Activated naive CD4-positive, alpha-beta T cell treated with anti-CD3 and anti-CD28 coated beads, Interleukin-2, amount 50 U/mL, for 24 hours (primary cell): ENCODE results near the gene ZNF181.

Experiments used
- H3K27ac Mint-ChIP-seq: one replicate; pipeline ENCODE4 v1.8.0; 2021; ENCODE audit warnings: mild to moderate bottlenecking, mixed read lengths
- H3K27me3 Mint-ChIP-seq: one replicate; pipeline ENCODE4 v1.8.0; 2021; ENCODE audit warnings: mixed read lengths
- H3K36me3 Mint-ChIP-seq: one replicate; pipeline ENCODE4 v1.8.0; 2021; ENCODE audit warnings: mixed read lengths
- H3K4me1 Mint-ChIP-seq: one replicate; pipeline ENCODE4 v1.8.0; 2021; ENCODE audit warnings: mixed read lengths
- H3K4me3 Mint-ChIP-seq: one replicate; pipeline ENCODE4 v1.8.0; 2021; ENCODE audit warnings: mild to moderate bottlenecking, mixed read lengths
- H3K9me3 Mint-ChIP-seq: one replicate; pipeline ENCODE4 v1.8.0; 2021; ENCODE audit warnings: mixed read lengths

ZNF181 gene

GRCh38 chr19:34787059-34787824 lies 53.2 kb downstream of the ZNF181 start:
- H3K27me3 Mint-ChIP-seq: no peaks in the 10 kb centered on the region
- peaks cover 2% of the 10 kb centered on the region for H3K9me3 Mint-ChIP-seq
- no peak overlapping the region for H3K27ac Mint-ChIP-seq
- no peaks in the 10 kb centered on the region for H3K4me1 Mint-ChIP-seq
- H3K4me3 Mint-ChIP-seq: no peak overlapping the region
- H3K36me3 Mint-ChIP-seq: peaks cover 9% of the 10 kb centered on the region

- Mint-ChIP-seq H3K9me3 (peaks cover 6% of the 10 kb centered on the region), H3K27me3 (no peaks in the 10 kb centered on the region), H3K36me3 (peaks cover 15% of the 10 kb centered on the region), H3K4me1 (peaks cover 3% of the 10 kb centered on the region), H3K4me3 (no peak overlapping the region), H3K27ac (no peak overlapping the region)
Observed at GRCh38 chr19:34788074-34788473, 54.0 kb downstream of the ZNF181 start.

- H3K4me3 Mint-ChIP-seq: peak overlapping the region; percentile 26
Observed at GRCh38 chr19:34793565-34793964, 59.5 kb downstream of the ZNF181 start.

GRCh38 chr19:34794066-34794960 lies 60.3 kb downstream of the ZNF181 start:
- peak overlapping the region; percentile 63 for H3K27ac Mint-ChIP-seq
- H3K4me1 Mint-ChIP-seq: peaks cover 18% of the 10 kb centered on the region
- no peaks in the 10 kb centered on the region for H3K27me3 Mint-ChIP-seq
- peaks cover 16% of the 10 kb centered on the region for H3K36me3 Mint-ChIP-seq
- H3K4me3 Mint-ChIP-seq: no peak overlapping the region
- peaks cover 14% of the 10 kb centered on the region for H3K9me3 Mint-ChIP-seq

More at GRCh38 chr19:34793565-34793964, 59.5 kb downstream of the ZNF181 start:
- H3K4me1 Mint-ChIP-seq: peaks cover 18% of the 10 kb centered on the region
- no peaks in the 10 kb centered on the region for H3K27me3 Mint-ChIP-seq
- H3K9me3 Mint-ChIP-seq: peaks cover 10% of the 10 kb centered on the region
- H3K36me3 Mint-ChIP-seq: peaks cover 13% of the 10 kb centered on the region
- peak overlapping the region; percentile 63 for H3K27ac Mint-ChIP-seq
